ENCODE data around the gene TEKT5. TPM values are rescaled to one million over a fixed set of nuclear protein-coding genes. Genes with fewer than 3 reads are reported as not detected.
A peak's percentile ranks its signal among the peaks of the same experiment; 100 is the strongest.
"Not testable (repeated sequence)": the region's sequence is repeated elsewhere in the genome, so short reads cannot be mapped to it uniquely, and the experiment has no call there.

TEKT5 gene
- total and polyA plus RNA-seq, 12 donors, result 0.59 to 0.69 TPM; not detected in 10

DNA sequence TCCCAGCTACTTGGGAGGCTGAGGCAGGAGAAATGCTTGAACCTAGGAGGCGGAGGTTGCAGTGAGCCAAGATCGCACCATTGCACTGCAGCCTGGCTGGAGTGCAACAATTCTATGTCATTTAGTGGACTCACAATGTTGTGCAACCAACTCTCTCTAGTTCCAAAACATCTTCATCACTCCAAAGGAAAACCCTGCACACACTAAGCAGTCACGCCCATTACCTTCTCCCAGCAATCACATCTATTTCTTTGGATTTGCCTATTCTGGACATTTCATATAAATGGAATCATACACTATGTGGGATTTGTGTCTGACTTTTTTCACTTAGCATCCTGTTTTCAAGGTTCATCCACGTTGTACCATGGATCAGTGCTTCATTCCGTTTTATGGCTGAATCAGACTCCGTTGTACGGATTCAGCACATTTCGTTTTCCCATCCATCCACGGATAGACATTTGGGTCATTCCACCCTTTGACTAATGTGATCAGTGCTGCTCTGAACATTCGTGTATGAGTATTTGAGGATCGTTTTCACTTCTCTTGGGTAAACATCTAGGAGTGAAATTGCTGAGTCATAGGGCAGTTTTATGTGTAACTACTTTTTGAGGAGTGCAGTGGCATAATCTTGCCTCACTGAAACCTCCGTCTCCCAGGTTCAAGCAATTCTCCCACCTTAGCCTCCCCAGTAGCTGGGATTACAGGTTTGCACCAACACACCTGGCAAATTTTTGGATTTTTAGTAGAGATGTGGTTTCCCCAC is 69.0 kb downstream of the TEKT5 start:
- Histone ChIP-seq H3K36me3 (no peaks in the 10 kb centered on the region), H3K27ac (no peak overlapping the region), H3K4me3 (no peak overlapping the region), H3K4me1 (peaks cover 0 to 10% (median 3%) of the 10 kb centered on the region in 9 donors), H3K27me3 (no peaks in the 10 kb centered on the region), H3K9me3 (no peaks in the 10 kb centered on the region)
- ATAC-seq, result no peak
- DNase-seq, result no peak
- 90 to 92% methylated on average over 12 of the region's 12 CpGs for WGBS, 2 donors
- intact Hi-C loops (cut with DNase I), result loop anchor here in 1 of 10 donors (10.0 kb wide), 1 partner anchor 101 kb away; no protein-coding TSS in a partner anchor
- TF ChIP-seq, protein P1, sequence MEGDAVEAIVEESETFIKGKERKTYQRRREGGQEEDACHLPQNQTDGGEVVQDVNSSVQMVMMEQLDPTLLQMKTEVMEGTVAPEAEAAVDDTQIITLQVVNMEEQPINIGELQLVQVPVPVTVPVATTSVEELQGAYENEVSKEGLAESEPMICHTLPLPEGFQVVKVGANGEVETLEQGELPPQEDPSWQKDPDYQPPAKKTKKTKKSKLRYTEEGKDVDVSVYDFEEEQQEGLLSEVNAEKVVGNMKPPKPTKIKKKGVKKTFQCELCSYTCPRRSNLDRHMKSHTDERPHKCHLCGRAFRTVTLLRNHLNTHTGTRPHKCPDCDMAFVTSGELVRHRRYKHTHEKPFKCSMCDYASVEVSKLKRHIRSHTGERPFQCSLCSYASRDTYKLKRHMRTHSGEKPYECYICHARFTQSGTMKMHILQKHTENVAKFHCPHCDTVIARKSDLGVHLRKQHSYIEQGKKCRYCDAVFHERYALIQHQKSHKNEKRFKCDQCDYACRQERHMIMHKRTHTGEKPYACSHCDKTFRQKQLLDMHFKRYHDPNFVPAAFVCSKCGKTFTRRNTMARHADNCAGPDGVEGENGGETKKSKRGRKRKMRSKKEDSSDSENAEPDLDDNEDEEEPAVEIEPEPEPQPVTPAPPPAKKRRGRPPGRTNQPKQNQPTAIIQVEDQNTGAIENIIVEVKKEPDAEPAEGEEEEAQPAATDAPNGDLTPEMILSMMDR (IDR thresholded peaks at IDR 0.05), result no peak

DNA sequence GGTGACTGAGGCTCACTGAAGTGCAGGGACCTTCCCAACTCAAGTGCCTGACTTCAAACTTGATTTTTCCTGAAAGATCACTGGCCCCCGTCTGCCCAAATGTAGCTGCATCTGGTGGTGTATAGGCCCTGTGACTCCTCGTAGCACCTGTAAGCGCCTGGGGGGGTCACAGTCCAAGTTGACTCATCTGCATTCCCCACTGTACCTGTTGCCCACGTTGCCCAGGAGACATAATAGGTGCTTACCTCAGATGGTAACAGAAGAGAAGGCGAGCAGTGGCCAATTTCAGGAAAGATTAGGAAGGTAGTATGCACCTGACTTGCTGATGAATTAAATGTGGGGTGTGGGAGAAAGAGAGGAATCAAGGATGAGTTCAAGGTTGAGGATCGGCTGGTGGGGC is 70.2 kb downstream of the TEKT5 start:
- Histone ChIP-seq H3K4me3 (no peak overlapping the region), H3K4me1 (peaks cover 0 to 12% (median 5%) of the 10 kb centered on the region in 9 donors), H3K27ac (no peak overlapping the region), H3K9me3 (no peaks in the 10 kb centered on the region), H3K27me3 (no peaks in the 10 kb centered on the region), H3K36me3 (no peaks in the 10 kb centered on the region)
- ATAC-seq (no peak), DNase-seq (no peak)
- TF ChIP-seq, protein P1 (IDR thresholded peaks at IDR 0.05), result no peak
- WGBS, 2 donors, result 87 to 93% methylated on average over 6 of the region's 6 CpGs
- intact Hi-C loops (cut with DNase I), result loop anchor here in 1 of 10 donors (10.0 kb wide), 1 partner anchor 100 kb away; no protein-coding TSS in a partner anchor

DNA sequence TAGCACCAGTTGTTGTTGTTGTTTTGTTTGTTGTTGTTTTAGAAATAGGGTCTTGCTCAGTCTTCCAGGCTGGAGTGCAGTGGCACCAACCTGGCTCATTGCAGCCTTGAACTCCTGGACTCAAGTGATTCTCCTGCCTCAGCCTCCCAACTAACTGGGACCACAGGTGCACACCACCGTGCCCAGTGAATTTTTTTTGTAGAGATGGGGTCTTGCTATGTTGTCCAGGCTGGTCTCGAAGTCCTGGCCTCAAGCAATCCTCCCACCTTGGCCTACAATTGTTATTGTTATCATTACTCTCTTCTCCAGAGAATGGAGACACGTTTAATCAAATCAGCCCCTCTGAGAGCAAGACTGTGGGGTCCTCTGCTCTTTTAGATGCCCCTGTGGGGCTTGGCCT is 71.7 kb downstream of the TEKT5 start:
- no peaks in the 10 kb centered on the region for H3K27me3 ChIP-seq
- no peak overlapping the region for H3K4me3 ChIP-seq
- H3K4me1 ChIP-seq, result peaks cover 0 to 27% (median 15%) of the 10 kb centered on the region in 9 donors
- WGBS, 2 donors, result 82 to 85% methylated on average over 3 of the region's 3 CpGs
- intact Hi-C loops (cut with DNase I), result loop anchor here in 1 of 10 donors (10.0 kb wide), 1 partner anchor 98 kb away; no protein-coding TSS in a partner anchor
- no peaks in the 10 kb centered on the region for H3K36me3 ChIP-seq
- peak overlapping the region in 4 of 10 donors; percentile 46 to 80 (median 64) for H3K27ac ChIP-seq
- H3K9me3 ChIP-seq, result no peaks in the 10 kb centered on the region
- TF ChIP-seq, protein P1 (IDR thresholded peaks at IDR 0.05), result no peak
- DNase-seq (no peak), ATAC-seq (no peak)

DNA sequence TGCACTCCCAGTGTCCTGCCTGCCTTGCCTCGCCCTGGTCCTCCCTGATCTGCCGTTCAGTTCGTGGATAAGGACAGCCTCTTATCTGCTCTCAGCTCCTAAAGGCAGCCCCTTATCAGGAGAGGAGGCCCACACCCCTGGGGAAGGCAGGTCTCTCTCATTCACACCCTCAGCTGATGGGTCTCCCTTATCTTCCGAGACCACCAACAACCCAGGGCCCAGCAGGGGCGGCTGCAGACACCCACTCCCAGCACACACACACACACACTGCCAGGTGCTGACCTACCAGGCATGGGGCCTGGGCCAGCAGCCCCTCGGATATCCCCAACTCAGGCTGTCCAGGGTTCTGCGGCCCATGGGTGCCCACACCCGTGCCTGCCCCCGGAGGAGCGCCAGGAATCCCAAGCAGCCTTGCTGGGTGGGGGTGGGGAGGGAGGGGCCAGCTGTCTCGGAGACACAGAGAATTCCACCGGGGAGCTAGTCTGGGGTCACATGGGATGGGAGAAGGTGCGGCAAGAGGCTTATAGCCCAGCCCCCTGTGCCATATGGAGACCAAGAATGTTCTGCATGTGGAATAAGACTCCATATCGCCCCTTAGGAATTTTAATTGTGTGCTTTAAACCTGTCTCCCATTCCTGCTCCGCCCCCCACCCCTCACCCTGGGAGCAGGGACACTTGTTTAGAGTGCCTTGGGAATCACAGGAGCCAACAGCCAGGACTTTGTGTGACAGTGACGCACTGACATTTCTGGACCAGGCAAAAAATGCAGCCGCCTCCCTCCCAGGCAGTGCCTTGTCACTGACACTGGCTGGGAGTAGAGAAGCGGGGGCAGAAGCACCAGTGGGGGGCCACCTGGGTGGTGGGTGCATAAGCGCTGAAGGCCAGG is 72.5 kb downstream of the TEKT5 start:
- TF ChIP-seq, protein P1 (IDR thresholded peaks at IDR 0.05), result no peak
- H3K27ac ChIP-seq, result peak overlapping the region in 8 of 10 donors; percentile 31 to 80 (median 48)
- no peaks in the 10 kb centered on the region for H3K9me3 ChIP-seq
- DNase-seq (peak; percentile 10 to 26), ATAC-seq (peak in 7 of 8 donors; percentile 19 to 82 (median 59))
- no peaks in the 10 kb centered on the region for H3K36me3 ChIP-seq
- H3K4me3 ChIP-seq, result peak overlapping the region in 1 of 10 donors; percentile 13
- WGBS, 2 donors, result 40 to 55% methylated on average over 19 of the region's 19 CpGs
- peaks cover 4 to 34% (median 23%) of the 10 kb centered on the region in 9 donors for H3K4me1 ChIP-seq
- intact Hi-C loops (cut with DNase I), result loop anchor here in 1 of 10 donors (10.0 kb wide), 1 partner anchor 97 kb away; no protein-coding TSS in a partner anchor
- H3K27me3 ChIP-seq, result no peaks in the 10 kb centered on the region

DNA sequence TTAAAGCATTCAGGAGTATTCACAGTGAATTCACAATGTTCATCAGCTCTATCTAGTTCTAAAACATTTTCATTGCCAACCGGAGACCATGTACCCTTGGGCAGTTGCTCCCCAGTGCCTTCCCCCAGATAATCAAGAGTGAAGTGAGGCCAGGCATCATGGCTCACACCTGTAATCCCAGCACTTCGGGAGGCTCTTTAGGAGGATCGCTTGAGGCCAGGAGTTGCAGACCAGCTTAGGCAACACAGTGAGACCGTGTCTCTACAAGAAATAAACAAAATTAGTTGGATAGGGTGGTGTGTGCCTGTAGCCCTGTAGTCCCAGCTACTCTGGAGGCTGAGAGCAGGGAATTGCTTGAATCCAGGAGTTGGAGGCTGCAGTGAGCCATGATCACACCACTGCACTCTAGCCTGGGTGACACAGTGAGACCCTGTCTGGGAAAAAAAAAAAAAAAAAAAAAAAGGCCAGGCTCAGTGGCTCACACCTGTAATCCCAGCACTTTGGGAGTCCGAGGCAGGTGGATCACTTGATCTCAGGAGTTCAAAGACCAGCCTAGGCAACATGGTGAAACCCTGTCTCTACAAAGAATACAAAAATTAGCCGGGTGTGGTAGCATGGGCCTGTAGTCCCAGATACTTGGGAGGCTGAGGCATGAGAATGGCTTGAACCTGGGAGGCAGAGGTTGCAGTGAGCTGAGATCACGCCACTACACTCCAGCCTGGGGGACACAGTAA is 73.3 kb downstream of the TEKT5 start:
- 86 to 88% methylated on average over 7 of the region's 7 CpGs for WGBS, 2 donors
- peak overlapping the region in 3 of 10 donors; percentile 50 to 80 (median 79) for H3K27ac ChIP-seq

More for the DNA sequence above, 73.3 kb downstream of the TEKT5 start:
- not testable (repeated sequence) for H3K36me3 ChIP-seq, H3K9me3 ChIP-seq, DNase-seq, ATAC-seq, H3K4me3 ChIP-seq, H3K27me3 ChIP-seq
- peaks cover 10 to 43% (median 32%) of the 10 kb centered on the region in 9 donors for H3K4me1 ChIP-seq
- intact Hi-C loops (cut with DNase I), result loop anchor here in 1 of 10 donors (10.0 kb wide), 1 partner anchor 97 kb away; no protein-coding TSS in a partner anchor

All from heart right ventricle (tissue), 16 donors.